SK-N-MC (cell line): ENCODE data around the gene RAC3.
A peak's percentile ranks its signal among the peaks of the same experiment; 100 is the strongest.

Experiments used
- DNase-seq: peaks from one replicate; pipeline ENCODE4 v3.0.0-alpha.2; 2011; ENCODE audit warnings: low read depth, low spot score
- H3K27ac ChIP-seq: fragments of 200-600 bp; sonication (generic); 2 replicates; pipeline ENCODE4 v1.5.1; 2016; ENCODE audit warnings: mixed run types
- H3K36me3 ChIP-seq: fragments of 200-600 bp; sonication (generic); 2 replicates; pipeline ENCODE4 v1.6.1; 2017; ENCODE audit warnings: antibody characterized with exemption, low read length, mixed read lengths; ENCODE audit not compliant: insufficient read depth
- H3K4me3 ChIP-seq: fragments of 200-600 bp; sonication (generic); 2 replicates; pipeline ENCODE4 v1.5.1; 2016
- H3K9ac ChIP-seq: fragments of 200-600 bp; sonication (generic); 2 replicates; pipeline ENCODE4 v1.8.0; 2017; ENCODE audit warnings: mixed run types, mixed read lengths; ENCODE audit not compliant: insufficient read length
- H3K9me3 ChIP-seq: fragments of 200-600 bp; sonication (generic); 2 replicates; pipeline ENCODE4 v1.6.1; 2017; ENCODE audit warnings: low read depth, mild to moderate bottlenecking, antibody characterized with exemption, low read length, moderate library complexity, mixed read lengths
- EZH2 ChIP-seq: fragments of 200-600 bp; sonication (generic); IDR thresholded peaks from one replicate; pipeline ENCODE4 v1.6.1; 2017; ENCODE audit warnings: antibody characterized with exemption
- FOXP2 ChIP-seq: optimal IDR thresholded peaks from 2 replicates; pipeline ENCODE3; 2011; ENCODE audit warnings: mild to moderate bottlenecking, moderate library complexity; ENCODE audit not compliant: insufficient read depth; ENCODE audit errors: extremely low read length, control extremely low read depth
- POLR2AphosphoS5 ChIP-seq: IDR thresholded peaks from 2 replicates; pipeline ENCODE4 v1.6.1; 2012; ENCODE audit warnings: mild to moderate bottlenecking, low read depth, low read length, borderline replicate concordance

Gene RAC3

GRCh38 chr17:82053130-82053529 is 21.7 kb downstream of the RAC3 start:
- Histone ChIP-seq H3K9ac (peak overlapping the region; percentile 83), H3K9me3 (no peaks in the 10 kb centered on the region), H3K4me3 (peak overlapping the region; percentile 94), H3K36me3 (peaks cover 31% of the 10 kb centered on the region; the same call in 1 of the 2 replicates), H3K27ac (no peak overlapping the region)
- TF ChIP-seq EZH2 (no peak), FOXP2 (no peak), POLR2AphosphoS5 (no peak)
- DNase-seq = no peak

DNA sequence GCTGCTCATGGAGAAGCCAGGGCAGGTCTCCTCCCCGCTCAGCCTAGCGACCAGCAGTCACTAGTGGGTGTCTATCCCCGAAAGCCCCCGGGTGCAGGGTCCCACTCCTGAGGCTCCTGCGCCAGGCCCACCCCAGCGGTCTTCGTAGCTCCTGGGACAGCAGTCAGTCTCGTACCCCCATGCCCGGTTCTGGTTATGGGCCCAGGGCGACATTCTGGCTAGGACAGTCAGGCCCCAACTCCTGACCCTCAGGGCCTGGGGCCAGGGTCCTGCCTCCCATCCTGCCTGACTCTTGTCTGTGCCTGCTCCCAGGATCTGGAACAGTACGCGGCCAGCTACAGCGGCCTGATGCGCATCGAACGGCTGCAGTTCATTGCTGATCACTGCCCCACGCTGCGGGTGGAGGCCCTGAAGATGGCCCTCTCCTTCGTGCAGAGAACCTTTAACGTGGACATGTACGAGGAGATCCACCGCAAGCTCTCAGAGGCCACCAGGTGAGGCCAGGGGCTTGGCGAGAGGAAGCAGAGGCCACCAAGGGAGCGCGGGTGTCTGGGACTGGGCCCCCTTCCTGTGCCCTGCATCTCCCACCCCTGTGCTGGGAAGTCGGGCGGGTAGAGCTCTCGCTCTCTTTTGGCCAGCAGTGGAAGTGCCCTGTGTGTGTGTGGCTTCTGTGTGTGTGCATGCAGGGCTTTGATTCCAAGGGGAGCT is 22.2 kb downstream of the RAC3 start:
- no peak for DNase-seq
- H3K9me3 ChIP-seq = no peaks in the 10 kb centered on the region
- TF ChIP-seq POLR2AphosphoS5 (no peak), FOXP2 (no peak), EZH2 (no peak)
- no peak overlapping the region for H3K9ac ChIP-seq
- no peak overlapping the region for H3K4me3 ChIP-seq
- peaks cover 32% of the 10 kb centered on the region; the same call in 1 of the 2 replicates for H3K36me3 ChIP-seq
- H3K27ac ChIP-seq = no peak overlapping the region

- DNase-seq = no peak
- no peak overlapping the region for H3K4me3 ChIP-seq
- no peak overlapping the region for H3K9ac ChIP-seq
- peaks cover 32% of the 10 kb centered on the region; the same call in 1 of the 2 replicates for H3K36me3 ChIP-seq
- TF ChIP-seq FOXP2 (no peak), POLR2AphosphoS5 (no peak), EZH2 (no peak)
- H3K9me3 ChIP-seq = no peaks in the 10 kb centered on the region
- H3K27ac ChIP-seq = no peak overlapping the region
Measured at GRCh38 chr17:82054351-82055022, 23.0 kb downstream of the RAC3 start.

GRCh38 chr17:82055023-82055964 is 23.8 kb downstream of the RAC3 start:
- H3K9ac ChIP-seq = no peak overlapping the region

GRCh38 chr17:82055965-82056728 is 24.7 kb downstream of the RAC3 start:
- Histone ChIP-seq H3K27ac (no peak overlapping the region), H3K9ac (no peak overlapping the region), H3K36me3 (peaks cover 49% of the 10 kb centered on the region; the same call in 1 of the 2 replicates), H3K4me3 (no peak overlapping the region), H3K9me3 (no peaks in the 10 kb centered on the region)
- no peak for DNase-seq
- TF ChIP-seq POLR2AphosphoS5 (no peak), FOXP2 (no peak), EZH2 (no peak)

More at GRCh38 chr17:82055023-82055964, 23.8 kb downstream of the RAC3 start:
- Histone ChIP-seq H3K27ac (no peak overlapping the region), H3K4me3 (no peak overlapping the region), H3K9me3 (no peaks in the 10 kb centered on the region), H3K36me3 (peaks cover 40% of the 10 kb centered on the region; the same call in 1 of the 2 replicates)
- no peak for DNase-seq
- TF ChIP-seq EZH2 (no peak), POLR2AphosphoS5 (no peak), FOXP2 (no peak)

GRCh38 chr17:82056729-82057621 is 25.5 kb downstream of the RAC3 start:
- H3K9me3 ChIP-seq = no peaks in the 10 kb centered on the region
- no peak overlapping the region for H3K9ac ChIP-seq
- H3K36me3 ChIP-seq = peaks cover 53% of the 10 kb centered on the region; the same call in 1 of the 2 replicates
- no peak for DNase-seq
- no peak overlapping the region for H3K4me3 ChIP-seq
- TF ChIP-seq POLR2AphosphoS5 (peak; percentile 33; the same call in 1 of the 2 replicates), FOXP2 (no peak)
- H3K27ac ChIP-seq = no peak overlapping the region
